HUES64 (cell line): ENCODE data around the gene SLC4A9.

Source experiments
- H3K27ac ChIP-seq: 2 replicates; pipeline ENCODE4 v1.7.0; 2013; ENCODE audit warnings: low read depth, low read length, inconsistent platforms
- H3K27me3 ChIP-seq: 2 replicates; pipeline ENCODE4 v1.6.1; 2013; ENCODE audit warnings: mild to moderate bottlenecking, low read length; ENCODE audit not compliant: insufficient read depth
- H3K36me3 ChIP-seq: 2 replicates; pipeline ENCODE4 v1.6.1; 2013; ENCODE audit warnings: mild to moderate bottlenecking, low read length; ENCODE audit not compliant: insufficient read depth
- H3K4me1 ChIP-seq: 2 replicates; pipeline ENCODE4 v1.6.1; 2013; ENCODE audit warnings: mild to moderate bottlenecking, low read length, moderate library complexity; ENCODE audit not compliant: insufficient read depth
- H3K4me3 ChIP-seq: 2 replicates; pipeline ENCODE4 v1.5.1; 2013; ENCODE audit warnings: mild to moderate bottlenecking, low read length, moderate library complexity
- H3K9ac ChIP-seq: 2 replicates; pipeline ENCODE4 v1.6.1; 2013; ENCODE audit warnings: mild to moderate bottlenecking, low read depth, low read length
- H3K9me3 ChIP-seq: 2 replicates; pipeline ENCODE4 v1.6.1; 2013; ENCODE audit warnings: low read depth, low read length; ENCODE audit not compliant: insufficient read depth
- WGBS: fragments of 150-250, 120-280 bp; methylation state at CpG from one replicate; pipeline ENCODE4 v1.1.7; 2013; ENCODE audit warnings: missing lambda C conversion rate; 5-methylcytosine and 5-hydroxymethylcytosine counted together

Gene SLC4A9

DNA sequence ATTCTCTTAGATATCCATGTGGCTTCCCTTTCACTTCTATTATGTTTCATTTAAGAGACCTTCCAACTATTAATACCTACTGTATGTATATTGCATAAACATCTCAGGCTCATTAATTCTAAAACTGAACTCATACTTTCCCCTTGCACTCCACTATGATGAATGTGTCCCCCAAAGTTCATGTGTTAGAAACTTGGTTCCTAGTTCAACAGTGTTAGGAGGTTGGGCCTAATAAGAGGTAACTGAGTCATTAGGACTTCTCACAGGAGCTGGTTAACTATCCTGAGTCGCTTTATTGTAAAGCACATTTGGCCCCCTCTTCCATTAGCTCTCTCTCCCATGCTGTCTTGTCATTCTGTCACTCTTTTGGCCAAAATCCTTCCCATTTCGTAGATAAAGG lies 63.6 kb downstream of the SLC4A9 start:
- 96% methylated on average over 2 of the region's 2 CpGs for WGBS
- H3K9ac ChIP-seq = no peak overlapping the region
- H3K4me3 ChIP-seq = no peak overlapping the region
- H3K27me3 ChIP-seq = no peaks in the 10 kb centered on the region
- H3K27ac ChIP-seq = no peak overlapping the region
- peaks cover 5% of the 10 kb centered on the region; the same call in 1 of the 2 replicates for H3K9me3 ChIP-seq
- peaks cover 5% of the 10 kb centered on the region; the same call in 1 of the 2 replicates for H3K36me3 ChIP-seq
- H3K4me1 ChIP-seq = no peaks in the 10 kb centered on the region

DNA sequence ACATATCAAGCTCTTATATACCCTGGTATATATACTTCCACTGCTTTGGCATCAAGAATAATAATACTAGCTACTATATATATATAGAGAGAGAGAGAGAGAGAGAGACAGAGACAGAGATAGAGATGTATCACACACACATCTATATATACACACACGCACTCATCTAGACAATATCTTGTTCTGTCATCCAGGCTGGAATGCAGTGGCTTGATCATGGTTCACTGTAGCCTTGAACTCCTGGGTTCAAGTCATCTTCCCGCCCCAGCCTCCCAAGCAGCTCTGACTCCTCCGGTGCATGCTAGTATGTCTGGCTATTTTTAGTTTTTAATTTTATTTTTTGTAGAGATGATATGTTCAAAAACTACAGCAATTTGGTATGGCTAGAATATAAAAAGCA lies 64.1 kb downstream of the SLC4A9 start:
- Histone ChIP-seq H3K4me3 (no peak overlapping the region), H3K36me3 (peaks cover 5% of the 10 kb centered on the region; the same call in 1 of the 2 replicates), H3K27ac (no peak overlapping the region), H3K9me3 (peaks cover 5% of the 10 kb centered on the region; the same call in 1 of the 2 replicates), H3K4me1 (no peaks in the 10 kb centered on the region), H3K27me3 (no peaks in the 10 kb centered on the region), H3K9ac (no peak overlapping the region)
- WGBS = 80% methylated on average over 3 of the region's 3 CpGs
